Endodermal cell (in vitro differentiated cells): ENCODE measurements around the gene LYAR. TPM values are rescaled to one million over a fixed set of nuclear protein-coding genes. Genes with fewer than 3 reads are reported as not detected.

Source experiments
- DNase-seq: peaks from one replicate; pipeline ENCODE4 v3.0.0-alpha.2; 2017
- H3K27ac ChIP-seq: 2 replicates; pipeline ENCODE4 v1.5.1; 2013; ENCODE audit warnings: mild to moderate bottlenecking, low read depth, low read length, moderate library complexity
- H3K27me3 ChIP-seq: 2 replicates; pipeline ENCODE4 v1.6.1; 2013; ENCODE audit warnings: mild to moderate bottlenecking, low read length, moderate library complexity; ENCODE audit not compliant: insufficient read depth, control insufficient read depth, poor library complexity, severe bottlenecking
- H3K36me3 ChIP-seq: 2 replicates; pipeline ENCODE4 v1.7.0; 2013; ENCODE audit warnings: mild to moderate bottlenecking, low read length, moderate library complexity; ENCODE audit not compliant: control insufficient read depth, insufficient read depth
- H3K4me1 ChIP-seq: one replicate; pipeline ENCODE4 v1.7.0; 2013; ENCODE audit warnings: low read length; ENCODE audit not compliant: control insufficient read depth, insufficient read depth
- H3K4me3 ChIP-seq: 2 replicates; pipeline ENCODE4 v1.5.1; 2013; ENCODE audit warnings: mild to moderate bottlenecking, low read length, moderate library complexity
- H3K9ac ChIP-seq: 2 replicates; pipeline ENCODE4 v1.6.1; 2013; ENCODE audit warnings: mild to moderate bottlenecking, low read length, moderate library complexity; ENCODE audit not compliant: poor library complexity, severe bottlenecking; ENCODE audit errors: extremely low read depth
- H3K9me3 ChIP-seq: 2 replicates; pipeline ENCODE4 v1.6.1; 2013; ENCODE audit warnings: mild to moderate bottlenecking, low read length, moderate library complexity; ENCODE audit not compliant: control insufficient read depth
- H3K27ac Mint-ChIP-seq: 2 replicates; pipeline ENCODE4 v1.8.0; 2020; ENCODE audit warnings: mixed read lengths
- H3K27me3 Mint-ChIP-seq: 2 replicates; pipeline ENCODE4 v1.8.0; 2021; ENCODE audit warnings: mild to moderate bottlenecking, mixed read lengths; ENCODE audit not compliant: insufficient read depth
- H3K36me3 Mint-ChIP-seq: 2 replicates; pipeline ENCODE4 v1.8.0; 2020; ENCODE audit warnings: low read depth, mixed read lengths
- H3K4me1 Mint-ChIP-seq: 2 replicates; pipeline ENCODE4 v1.8.0; 2020; ENCODE audit warnings: mixed read lengths
- H3K4me3 Mint-ChIP-seq: 2 replicates; pipeline ENCODE4 v1.8.0; 2020; ENCODE audit warnings: mild to moderate bottlenecking, moderate library complexity, mixed read lengths
- H3K9me3 Mint-ChIP-seq: 2 replicates; pipeline ENCODE4 v1.8.0; 2020; ENCODE audit warnings: mild to moderate bottlenecking, mixed read lengths
- WGBS, 2 experiments: methylation state at CpG; one replicate each; pipeline versions ENCODE4 v1.1.5 to v1.1.7; 2013; ENCODE audit warnings: missing lambda C conversion rate in 2 of 2, mixed read lengths in 1 of 2; ENCODE audit not compliant: insufficient coverage in 1 of 2, insufficient read length in 1 of 2; 5-methylcytosine and 5-hydroxymethylcytosine counted together
- total RNA-seq, 2 donors: library from RNA; stranded (reverse); fragmentation: NEBNext Ultra II Directional in 1 of 2; extraction: Animal tissue kit (Norgen Biotek cat#: 25700) in 1 of 2; gene quantifications; 2 replicates in 1 of 2; 3 replicates in 1 of 2; pipeline ENCODE4 v1.2.1, GENCODE V29; 2021
- TF ChIP-seq, protein P1 (sequence below): fragments of 200-600 bp; sonication (generic); conservative IDR thresholded peaks from 2 replicates; pipeline ENCODE4 v1.5.0; 2021; ENCODE audit warnings: antibody characterized with exemption, mild to moderate bottlenecking

The LYAR gene
- total RNA-seq, 2 donors from 2014 or later, result 23.7 to 26.3 TPM

DNA sequence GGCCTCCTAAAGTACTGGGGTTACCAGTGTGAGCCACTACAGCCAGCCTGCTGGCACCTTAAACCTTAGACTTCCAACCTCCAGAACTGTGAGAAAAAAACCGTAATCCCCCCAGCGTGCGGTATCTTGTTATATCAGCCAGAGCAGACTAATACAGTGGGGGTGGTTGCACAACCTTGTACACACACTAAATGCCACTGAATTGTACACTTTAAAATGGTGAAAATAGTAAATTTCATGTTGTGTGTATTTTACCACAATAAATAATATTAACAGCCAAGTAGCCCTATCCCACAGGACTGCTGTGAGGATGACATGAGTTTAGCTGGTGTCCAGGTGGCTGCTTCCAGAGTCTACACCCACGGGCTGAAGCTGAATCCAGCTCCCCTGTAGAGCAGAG, 38.9 kb upstream of the LYAR start:
- peaks cover 6% of the 10 kb centered on the region for H3K9me3 Mint-ChIP-seq
- no peaks in the 10 kb centered on the region for H3K27me3 ChIP-seq
- peaks cover 10% of the 10 kb centered on the region for H3K4me1 Mint-ChIP-seq
- H3K27ac ChIP-seq, result no peak overlapping the region
- H3K9ac ChIP-seq, result no peak overlapping the region
- no peak overlapping the region for H3K27ac Mint-ChIP-seq
- peak; percentile 25 for DNase-seq
- H3K4me1 ChIP-seq, result peaks cover 4% of the 10 kb centered on the region
- no peaks in the 10 kb centered on the region for H3K27me3 Mint-ChIP-seq
- H3K9me3 ChIP-seq, result no peaks in the 10 kb centered on the region
- no peak overlapping the region for H3K4me3 Mint-ChIP-seq
- H3K36me3 Mint-ChIP-seq, result peaks cover 2% of the 10 kb centered on the region
- WGBS, 2 experiments, result 99% methylated on average over 4 of the region's 4 CpGs; no CpG with 5 or more reads in 1 of the 2 experiments
- TF ChIP-seq, protein P1, sequence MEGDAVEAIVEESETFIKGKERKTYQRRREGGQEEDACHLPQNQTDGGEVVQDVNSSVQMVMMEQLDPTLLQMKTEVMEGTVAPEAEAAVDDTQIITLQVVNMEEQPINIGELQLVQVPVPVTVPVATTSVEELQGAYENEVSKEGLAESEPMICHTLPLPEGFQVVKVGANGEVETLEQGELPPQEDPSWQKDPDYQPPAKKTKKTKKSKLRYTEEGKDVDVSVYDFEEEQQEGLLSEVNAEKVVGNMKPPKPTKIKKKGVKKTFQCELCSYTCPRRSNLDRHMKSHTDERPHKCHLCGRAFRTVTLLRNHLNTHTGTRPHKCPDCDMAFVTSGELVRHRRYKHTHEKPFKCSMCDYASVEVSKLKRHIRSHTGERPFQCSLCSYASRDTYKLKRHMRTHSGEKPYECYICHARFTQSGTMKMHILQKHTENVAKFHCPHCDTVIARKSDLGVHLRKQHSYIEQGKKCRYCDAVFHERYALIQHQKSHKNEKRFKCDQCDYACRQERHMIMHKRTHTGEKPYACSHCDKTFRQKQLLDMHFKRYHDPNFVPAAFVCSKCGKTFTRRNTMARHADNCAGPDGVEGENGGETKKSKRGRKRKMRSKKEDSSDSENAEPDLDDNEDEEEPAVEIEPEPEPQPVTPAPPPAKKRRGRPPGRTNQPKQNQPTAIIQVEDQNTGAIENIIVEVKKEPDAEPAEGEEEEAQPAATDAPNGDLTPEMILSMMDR, result no peak
- no peak overlapping the region for H3K4me3 ChIP-seq
- H3K36me3 ChIP-seq, result no peaks in the 10 kb centered on the region

DNA sequence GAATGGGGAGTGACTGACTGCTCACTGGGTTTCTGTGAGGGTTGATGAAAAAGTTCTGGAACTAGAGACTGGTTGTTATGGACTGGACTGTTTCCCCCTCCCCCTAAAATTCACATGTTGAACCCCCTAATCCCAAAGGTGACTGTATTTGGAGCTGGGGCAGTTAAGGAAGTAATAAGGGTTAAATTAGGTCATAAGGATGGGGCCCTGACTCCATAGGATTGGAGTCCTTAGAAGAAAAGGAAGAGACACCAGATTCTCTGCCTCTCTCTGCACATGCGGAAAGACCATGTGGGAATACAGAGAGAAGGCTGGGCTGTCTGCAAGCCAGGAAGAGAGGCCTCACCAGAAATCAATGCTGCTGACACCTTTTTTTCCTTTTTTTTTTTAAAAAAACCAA, 38.3 kb upstream of the LYAR start:
- Histone ChIP-seq H3K27me3 (no peaks in the 10 kb centered on the region), H3K27ac (no peak overlapping the region), H3K9me3 (no peaks in the 10 kb centered on the region), H3K4me1 (peaks cover 7% of the 10 kb centered on the region), H3K4me3 (no peak overlapping the region), H3K9ac (no peak overlapping the region), H3K36me3 (no peaks in the 10 kb centered on the region)
- TF ChIP-seq, protein P1, result no peak
- DNase-seq, result no peak
- H3K4me3 Mint-ChIP-seq, result no peak overlapping the region
- H3K4me1 Mint-ChIP-seq, result peaks cover 15% of the 10 kb centered on the region
- H3K27me3 Mint-ChIP-seq, result no peaks in the 10 kb centered on the region
- H3K9me3 Mint-ChIP-seq, result peaks cover 6% of the 10 kb centered on the region
- peaks cover 8% of the 10 kb centered on the region for H3K36me3 Mint-ChIP-seq
- H3K27ac Mint-ChIP-seq, result no peak overlapping the region
- 82% methylated on average over 1 of the region's 1 CpG; no CpG with 5 or more reads in 1 of the 2 experiments for WGBS, 2 experiments

DNA sequence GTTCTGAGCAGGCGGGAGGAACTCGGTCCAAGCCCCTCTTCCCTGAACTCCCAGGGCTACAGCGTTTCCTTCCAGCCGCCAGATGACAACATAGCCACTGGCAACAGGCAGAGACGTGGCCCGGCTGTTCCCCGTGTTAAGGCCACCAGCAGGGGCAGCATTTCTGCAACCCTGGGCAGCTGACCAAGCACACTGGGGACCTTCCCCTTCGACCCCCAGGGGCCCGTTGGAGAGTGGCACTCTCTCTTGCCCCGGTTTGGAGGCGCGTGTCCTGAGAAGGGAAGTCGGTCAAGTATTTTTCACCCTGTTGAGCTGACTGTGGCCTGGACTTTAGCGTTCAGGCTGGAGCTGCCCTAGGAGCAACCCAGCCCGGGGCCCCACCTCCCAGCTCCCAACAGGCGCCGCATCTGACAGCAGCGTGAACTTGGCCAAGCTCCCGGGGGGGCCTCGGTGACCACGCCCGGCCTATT, 37.7 kb upstream of the LYAR start:
- no peaks in the 10 kb centered on the region for H3K36me3 ChIP-seq
- WGBS, 2 experiments, result 52 to 55% methylated on average over 16 to 22 of the region's 22 CpGs
- no peak overlapping the region for H3K27ac ChIP-seq
- Mint-ChIP-seq H3K4me3 (no peak overlapping the region), H3K4me1 (peaks cover 15% of the 10 kb centered on the region), H3K36me3 (peaks cover 10% of the 10 kb centered on the region), H3K27me3 (no peaks in the 10 kb centered on the region), H3K27ac (peak overlapping the region; percentile 83), H3K9me3 (peaks cover 6% of the 10 kb centered on the region)
- TF ChIP-seq, protein P1, result peak; percentile 93
- no peak overlapping the region for H3K4me3 ChIP-seq
- H3K9ac ChIP-seq, result no peak overlapping the region
- no peaks in the 10 kb centered on the region for H3K27me3 ChIP-seq
- peaks cover 7% of the 10 kb centered on the region for H3K4me1 ChIP-seq
- DNase-seq, result peak; percentile 95
- H3K9me3 ChIP-seq, result no peaks in the 10 kb centered on the region
